Spinal cord (tissue), 10 donors: ENCODE data around the gene UBQLN4. TPM values are rescaled to one million over a fixed set of nuclear protein-coding genes. Genes with fewer than 3 reads are reported as not detected.
"Not testable (repeated sequence)": the region's sequence is repeated elsewhere in the genome, so short reads cannot be mapped to it uniquely, and the experiment has no call there.

Experiments
- DNase-seq, 6 donors: peaks; one replicate each; pipeline versions ENCODE4 v3.0.0 to v3.0.0-alpha.2; 2013 to 2015; ENCODE audit warnings: low spot score in 6 of 6, low read depth in 4 of 6
- H3K27ac ChIP-seq: one replicate; pipeline ENCODE4 v1.5.1; 2013; ENCODE audit warnings: low read depth, low read length, control low read depth
- H3K27me3 ChIP-seq: one replicate; pipeline ENCODE4 v1.6.1; 2013; ENCODE audit warnings: low read length; ENCODE audit not compliant: control insufficient read depth, insufficient read depth
- H3K36me3 ChIP-seq: one replicate; pipeline ENCODE4 v1.6.1; 2013; ENCODE audit warnings: low read length; ENCODE audit not compliant: control insufficient read depth, insufficient read depth
- H3K4me1 ChIP-seq: one replicate; pipeline ENCODE4 v1.6.1; 2013; ENCODE audit warnings: low read length; ENCODE audit not compliant: control insufficient read depth, insufficient read depth
- H3K4me3 ChIP-seq: one replicate; pipeline ENCODE4 v1.5.1; 2013; ENCODE audit warnings: low read depth, low read length, control low read depth
- H3K9me3 ChIP-seq: one replicate; pipeline ENCODE4 v1.6.1; 2013; ENCODE audit warnings: low read length; ENCODE audit not compliant: control insufficient read depth, insufficient read depth
- WGBS: methylation state at CpG from one replicate; pipeline ENCODE4 v1.1.5; 2013; ENCODE audit warnings: missing lambda C conversion rate; ENCODE audit not compliant: insufficient coverage; 5-methylcytosine and 5-hydroxymethylcytosine counted together
- polyA plus RNA-seq, 2 donors: library from polyadenylated mRNA; unstranded; fragments of 120-200 nt; gene quantifications; one replicate each; pipeline ENCODE4 v1.2.1, GENCODE V29; 2013; ENCODE audit not compliant: insufficient read length in 2 of 2
- total RNA-seq, 2 donors: library from RNA; depleted of rRNA in 1 of 2; stranded (reverse); fragments of 120-200 nt in 1 of 2; fragments of >200 nt in 1 of 2; gene quantifications; one replicate each; pipeline versions ENCODE4 v1.2.3 to v1.2.4, GENCODE V29; 2013 to 2014
- donor health status: healthy.

Gene UBQLN4
- total and polyA plus RNA-seq, 4 donors: 20.5 to 76.2 (median 51.3) TPM

GRCh38 chr1:156052862-156053767 lies 483 bp downstream of the UBQLN4 start:
- 0% methylated on average over 41 of the region's 63 CpGs for WGBS
- H3K27me3 ChIP-seq: no peaks in the 10 kb centered on the region
- H3K36me3 ChIP-seq: peaks cover 37% of the 10 kb centered on the region
- H3K27ac ChIP-seq: peak overlapping the region; percentile 88
- peaks cover 22% of the 10 kb centered on the region for H3K4me1 ChIP-seq
- H3K9me3 ChIP-seq: no peaks in the 10 kb centered on the region
- peak in 4 of 6 donors; percentile 28 to 90 (median 73) for DNase-seq
- peak overlapping the region; percentile 93 for H3K4me3 ChIP-seq

GRCh38 chr1:156051011-156051725 lies 2.4 kb downstream of the UBQLN4 start:
- Histone ChIP-seq H3K27ac (no peak overlapping the region), H3K4me3 (no peak overlapping the region), H3K9me3 (no peaks in the 10 kb centered on the region), H3K4me1 (peaks cover 21% of the 10 kb centered on the region), H3K36me3 (peaks cover 44% of the 10 kb centered on the region), H3K27me3 (no peaks in the 10 kb centered on the region)
- 60% methylated on average over 1 of the region's 7 CpGs for WGBS
- no peak for DNase-seq

GRCh38 chr1:156050376-156050775 lies 3.2 kb downstream of the UBQLN4 start:
- Histone ChIP-seq H3K4me3 (no peak overlapping the region), H3K27ac (no peak overlapping the region), H3K4me1 (peaks cover 15% of the 10 kb centered on the region), H3K27me3 (no peaks in the 10 kb centered on the region), H3K9me3 (no peaks in the 10 kb centered on the region), H3K36me3 (peaks cover 44% of the 10 kb centered on the region)
- WGBS: 96% methylated on average over 2 of the region's 4 CpGs
- DNase-seq: no peak

GRCh38 chr1:156048663-156049258 lies 4.8 kb downstream of the UBQLN4 start:
- Histone ChIP-seq H3K36me3 (peaks cover 56% of the 10 kb centered on the region), H3K4me1 (peaks cover 5% of the 10 kb centered on the region), H3K9me3 (no peaks in the 10 kb centered on the region), H3K4me3 (no peak overlapping the region), H3K27ac (no peak overlapping the region), H3K27me3 (no peaks in the 10 kb centered on the region)
- no peak for DNase-seq
- WGBS: 80% methylated on average over 1 of the region's 3 CpGs

- no peaks in the 10 kb centered on the region for H3K4me1 ChIP-seq
- H3K9me3 ChIP-seq: no peaks in the 10 kb centered on the region
- no peak for DNase-seq
- 98% methylated on average over 4 of the region's 4 CpGs for WGBS
- peaks cover 68% of the 10 kb centered on the region for H3K36me3 ChIP-seq
- no peak overlapping the region for H3K27ac ChIP-seq
- no peak overlapping the region for H3K4me3 ChIP-seq
- H3K27me3 ChIP-seq: no peaks in the 10 kb centered on the region
Observed at GRCh38 chr1:156045076-156045475, 8.5 kb downstream of the UBQLN4 start.

GRCh38 chr1:156042828-156043227 lies 10.8 kb downstream of the UBQLN4 start:
- H3K27me3 ChIP-seq: no peaks in the 10 kb centered on the region
- H3K4me3 ChIP-seq: no peak overlapping the region
- 93% methylated on average over 3 of the region's 3 CpGs for WGBS
- no peak overlapping the region for H3K27ac ChIP-seq
- no peaks in the 10 kb centered on the region for H3K4me1 ChIP-seq
- H3K36me3 ChIP-seq: peaks cover 70% of the 10 kb centered on the region
- H3K9me3 ChIP-seq: no peaks in the 10 kb centered on the region
- no peak for DNase-seq

- H3K4me3 ChIP-seq, DNase-seq, H3K27me3 ChIP-seq, H3K27ac ChIP-seq, H3K9me3 ChIP-seq, H3K4me1 ChIP-seq: not testable (repeated sequence)
- no CpG with 5 or more reads among the region's 4 CpGs for WGBS
- peaks cover 40% of the 10 kb centered on the region for H3K36me3 ChIP-seq
Observed at GRCh38 chr1:156034991-156035390, 18.6 kb downstream of the UBQLN4 start.

GRCh38 chr1:156033011-156033410 lies 20.6 kb downstream of the UBQLN4 start:
- peaks cover 24% of the 10 kb centered on the region for H3K36me3 ChIP-seq
- no peaks in the 10 kb centered on the region for H3K4me1 ChIP-seq
- WGBS: 72% methylated on average over 5 of the region's 6 CpGs
- DNase-seq: peak in 1 of 6 donors; percentile 43
- no peak overlapping the region for H3K27ac ChIP-seq
- no peak overlapping the region for H3K4me3 ChIP-seq
- no peaks in the 10 kb centered on the region for H3K9me3 ChIP-seq
- H3K27me3 ChIP-seq: no peaks in the 10 kb centered on the region

GRCh38 chr1:156026588-156026987 lies 27.0 kb downstream of the UBQLN4 start:
- Histone ChIP-seq H3K9me3 (no peaks in the 10 kb centered on the region), H3K27me3 (no peaks in the 10 kb centered on the region), H3K36me3 (no peaks in the 10 kb centered on the region), H3K4me3 (no peak overlapping the region), H3K4me1 (peaks cover 4% of the 10 kb centered on the region), H3K27ac (no peak overlapping the region)
- DNase-seq: no peak
- no CpG with 5 or more reads among the region's 4 CpGs for WGBS
